ENCODE data around the gene CD164.

Gene CD164

GRCh38 chr6:109381747-109382575 is at the start of gene CD164:
TSS of gene CD164 (minus strand) at chr6:109382467. CDS start at chr6:109382378, 89 bp downstream.
- DNase-seq (ENCODE audit: low spot score) = peak; percentile 98

DNA sequence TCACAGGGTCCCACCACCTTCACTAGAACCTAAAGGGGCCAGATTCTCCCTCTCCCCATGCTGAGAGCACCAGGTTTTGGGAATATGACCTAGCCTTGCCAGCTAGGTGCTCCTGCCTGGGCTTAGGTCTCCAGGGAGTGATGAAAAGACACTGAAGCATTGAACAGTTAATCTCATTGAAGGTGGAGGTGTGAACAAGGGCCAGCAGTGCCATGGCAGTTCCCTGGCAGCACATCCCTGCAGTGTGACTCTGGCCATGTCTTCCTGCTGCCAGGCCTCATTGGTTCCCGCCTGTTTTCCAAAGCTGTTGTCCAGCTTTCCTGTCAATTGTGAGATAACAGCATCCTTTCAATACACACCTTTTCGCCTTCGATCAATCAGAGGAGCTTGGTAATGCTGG is 47.2 kb upstream of the CD164 start:
- no peak for DNase-seq (ENCODE audit: low spot score)

GRCh38 chr6:109428889-109429477 is 46.7 kb upstream of the CD164 start:
- DNase-seq (ENCODE audit: low spot score) = peak; percentile 56

- no peak for DNase-seq (ENCODE audit: low spot score)
Measured at GRCh38 chr6:109424946-109425345, 42.7 kb upstream of the CD164 start.

- DNase-seq (ENCODE audit: low spot score) = no peak
Measured at GRCh38 chr6:109421184-109421583, 38.9 kb upstream of the CD164 start.

GRCh38 chr6:109420751-109421150 is 38.5 kb upstream of the CD164 start:
- DNase-seq (ENCODE audit: low spot score) = no peak

GRCh38 chr6:109417646-109418045 is 35.4 kb upstream of the CD164 start:
- DNase-seq (ENCODE audit: low spot score) = no peak

DNA sequence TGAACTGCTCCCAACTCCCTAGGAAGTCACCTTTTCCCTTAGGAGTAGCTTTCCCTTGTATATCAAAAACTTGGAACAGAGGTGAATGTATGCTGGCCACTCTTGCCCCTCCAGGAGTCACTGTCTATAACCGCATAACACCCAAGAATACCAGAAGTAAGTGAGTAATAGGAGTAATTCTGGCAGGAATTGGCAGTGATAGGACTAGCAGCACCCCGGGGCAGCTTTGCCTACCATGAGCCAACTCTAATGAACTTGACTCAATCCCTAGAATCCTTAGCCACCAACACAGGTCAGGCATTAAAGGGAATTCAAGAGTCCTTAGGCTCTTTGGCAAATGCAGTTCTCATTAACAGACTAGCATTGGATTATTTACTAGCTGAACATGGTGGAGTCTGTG is 28.8 kb upstream of the CD164 start:
- DNase-seq (ENCODE audit: low spot score) = no peak

- DNase-seq (ENCODE audit: low spot score) = peak; percentile 72
Measured at GRCh38 chr6:109406196-109406595, 23.9 kb upstream of the CD164 start.

DNA sequence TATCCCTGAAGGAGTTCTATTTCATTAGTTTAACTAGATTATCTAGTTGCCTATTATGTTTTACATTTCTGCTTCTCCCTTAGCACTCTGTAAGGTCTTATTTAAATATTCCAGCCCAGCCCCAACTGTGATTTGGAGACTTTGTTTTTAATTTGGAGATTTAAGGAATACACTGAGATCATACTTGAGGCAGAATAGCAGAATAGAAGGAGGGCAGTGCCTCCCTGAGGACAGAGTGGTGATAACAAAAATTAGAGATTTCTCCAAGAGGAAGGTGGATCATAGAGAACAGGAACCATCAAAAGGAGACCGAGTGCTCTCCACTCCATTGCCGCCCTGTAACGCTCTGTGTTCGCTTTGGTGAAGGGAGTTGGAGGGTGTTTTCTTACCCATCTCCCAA is 14.8 kb upstream of the CD164 start:
- DNase-seq (ENCODE audit: low spot score) = peak; percentile 52

GRCh38 chr6:109396046-109396718 is 13.9 kb upstream of the CD164 start:
- DNase-seq (ENCODE audit: low spot score) = no peak

DNA sequence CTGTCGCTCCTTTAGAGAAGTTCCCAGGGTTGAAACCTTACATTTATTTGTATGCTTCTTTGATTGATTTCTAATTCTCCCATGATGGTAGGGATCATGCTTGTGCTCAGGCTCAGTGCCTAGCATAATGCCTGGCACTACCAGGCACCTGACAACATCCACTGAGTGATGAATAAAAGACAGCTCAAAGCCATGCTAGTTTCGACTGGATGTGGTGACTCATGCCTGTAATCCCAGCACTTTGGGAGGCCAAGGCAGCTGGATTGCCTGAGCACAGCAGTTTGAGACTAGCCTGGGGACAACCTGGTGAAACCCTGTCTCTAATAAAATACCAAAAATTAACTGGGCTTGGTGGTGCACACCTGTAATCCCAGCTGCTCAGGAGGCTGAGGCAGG is 11.6 kb upstream of the CD164 start:
- no peak for DNase-seq (ENCODE audit: low spot score)

GRCh38 chr6:109393157-109393885 is 11.1 kb upstream of the CD164 start:
- DNase-seq (ENCODE audit: low spot score) = no peak

DNA sequence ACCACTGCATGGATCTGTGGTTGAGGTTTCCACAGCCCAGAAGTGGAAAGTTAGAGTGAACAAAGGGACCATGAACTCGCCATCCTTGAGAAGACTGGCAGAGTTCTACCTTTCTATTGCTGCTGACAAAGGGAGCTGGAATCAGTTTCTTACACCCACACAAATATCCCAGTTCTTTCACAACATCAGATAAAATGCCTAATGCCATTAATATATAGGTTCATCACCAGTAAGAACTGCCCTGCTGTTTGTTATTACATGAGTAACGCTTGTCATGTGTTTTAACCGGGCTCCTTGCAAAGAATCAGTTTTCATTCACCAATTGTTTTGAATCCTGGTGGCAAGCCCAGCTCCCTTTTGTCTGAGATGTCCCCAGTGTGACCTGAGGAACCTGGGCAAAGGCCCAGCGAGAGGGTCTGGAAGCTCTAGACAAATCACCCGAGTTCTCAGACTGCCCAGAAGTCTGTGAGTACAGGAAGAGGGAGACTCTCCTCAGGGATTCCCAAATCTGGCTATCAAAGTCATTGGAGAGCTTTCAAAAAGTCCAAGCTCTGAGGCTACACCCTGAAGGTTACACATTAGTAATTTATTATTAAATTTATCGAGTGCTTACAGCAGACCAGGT is 7.5 kb upstream of the CD164 start:
- peak; percentile 7 for DNase-seq (ENCODE audit: low spot score)

DNA sequence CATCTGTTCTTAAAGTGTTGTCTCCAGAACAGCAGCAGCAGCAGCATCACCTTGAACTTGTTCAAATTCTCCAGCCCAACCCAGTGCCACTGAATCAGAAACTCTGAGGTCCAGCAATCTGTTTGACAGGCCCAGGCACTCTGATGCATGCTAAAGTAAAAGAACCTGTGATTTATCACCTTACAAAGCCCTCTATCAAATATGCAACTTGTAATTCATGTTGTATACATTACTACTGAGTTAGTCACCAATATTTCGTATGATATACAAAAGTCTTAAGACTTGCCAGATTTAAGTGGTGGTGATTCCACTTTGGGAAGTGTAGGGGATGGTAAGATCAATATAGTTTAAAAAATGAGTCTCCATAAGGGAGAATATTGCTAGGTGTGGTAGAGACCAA is 6.0 kb upstream of the CD164 start:
- DNase-seq (ENCODE audit: low spot score) = no peak

DNA sequence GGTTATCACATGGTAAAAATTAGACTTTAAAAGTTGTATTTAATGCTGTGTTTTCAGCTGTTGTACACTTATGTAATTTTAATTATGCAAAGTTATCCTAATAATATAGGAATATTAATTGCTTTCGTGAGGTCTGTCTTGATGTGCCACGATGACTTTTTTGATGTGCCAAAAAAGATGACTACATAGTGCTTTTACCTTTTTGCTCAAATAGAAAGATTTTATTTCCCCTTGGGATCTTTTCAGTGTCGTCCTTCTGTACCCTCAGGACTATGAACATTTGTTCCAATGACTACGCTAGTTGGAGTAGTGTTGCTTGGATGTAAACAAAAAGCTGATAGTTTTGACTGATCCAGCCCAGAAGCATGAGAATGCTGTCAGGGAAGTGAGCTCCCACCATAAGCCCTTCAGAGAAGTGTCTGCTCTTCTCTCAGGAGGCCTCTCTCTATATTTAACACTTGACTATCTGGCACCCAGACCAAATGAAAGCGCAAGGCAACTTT is 1.2 kb upstream of the CD164 start:
- no peak for DNase-seq (ENCODE audit: low spot score)

DNA sequence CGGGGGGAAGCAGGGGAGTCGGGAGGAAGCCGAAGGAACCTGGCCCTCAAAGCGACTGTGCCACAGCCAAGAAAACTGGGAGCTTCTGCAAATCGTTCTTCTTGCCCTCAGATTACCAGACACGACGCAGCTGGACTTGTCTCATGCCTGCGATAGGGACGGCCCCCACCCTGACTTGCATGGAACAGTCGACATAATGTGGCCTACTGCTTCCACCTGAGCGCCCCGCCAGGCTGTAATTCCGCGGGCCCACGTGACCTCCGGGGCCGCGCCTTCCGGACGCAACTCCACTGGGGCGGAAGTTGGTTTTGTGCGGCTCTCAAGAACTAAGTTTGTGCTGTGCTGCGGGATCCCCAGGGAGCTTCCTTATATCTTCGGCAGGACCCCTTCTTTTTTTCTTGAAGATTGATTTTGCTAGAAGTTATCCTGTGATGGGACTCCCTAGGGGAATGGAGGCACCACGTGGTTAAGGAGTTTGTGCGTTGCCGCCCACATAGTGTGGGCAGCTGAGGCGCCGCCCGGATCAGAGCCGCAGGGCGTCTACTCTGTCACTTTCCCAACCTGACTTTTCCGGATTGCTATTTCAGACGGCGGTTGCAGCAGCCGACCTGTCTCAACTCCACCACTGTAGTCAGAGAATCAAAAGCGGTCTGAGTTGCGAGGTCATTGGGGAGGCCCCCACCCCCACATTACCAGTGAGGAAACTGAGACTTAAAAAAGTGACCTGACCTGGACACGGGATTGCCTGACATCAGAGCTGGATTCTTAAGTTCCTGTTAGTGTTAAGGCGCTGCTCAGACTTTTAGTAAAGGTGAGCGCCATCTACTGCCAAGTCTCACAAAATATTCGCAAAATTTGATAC is 540 bp upstream of the CD164 start:
- DNase-seq (ENCODE audit: low spot score) = peak; percentile 96

GRCh38 chr6:109381061-109381746 is 1.1 kb downstream of the CD164 start:
- DNase-seq (ENCODE audit: low spot score) = peak; percentile 14

GRCh38 chr6:109379711-109380110 is 2.6 kb downstream of the CD164 start:
- DNase-seq (ENCODE audit: low spot score) = peak; percentile 27

DNA sequence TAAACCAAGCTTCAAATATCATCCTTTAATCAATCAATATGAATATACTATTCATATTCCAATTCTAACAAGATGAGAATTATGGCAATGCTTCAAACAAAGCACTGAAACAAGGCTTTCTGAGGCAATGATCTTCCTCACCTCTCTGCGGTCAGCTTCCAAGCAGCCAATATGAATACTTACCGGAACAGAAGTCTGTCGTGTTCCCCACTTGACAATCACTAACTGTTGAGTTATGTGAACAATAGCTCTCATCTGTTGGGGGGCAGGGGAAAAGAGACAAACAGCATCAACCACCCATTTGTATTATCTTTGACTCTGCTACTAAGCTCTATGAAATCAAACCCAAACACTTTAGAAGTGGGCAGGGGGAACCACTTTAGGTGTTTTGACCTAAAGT is 4.5 kb downstream of the CD164 start:
- no peak for DNase-seq (ENCODE audit: low spot score)

All from GM03348 (cell line).